Osteocyte (in vitro differentiated cells): ENCODE measurements around the gene HIGD2A. TPM values are rescaled to one million over a fixed set of nuclear protein-coding genes. Genes with fewer than 3 reads are reported as not detected.
A peak's percentile ranks its signal among the peaks of the same experiment; 100 is the strongest.

Experiments
- DNase-seq: peaks from one replicate; pipeline ENCODE4 v3.0.0; 2021; ENCODE audit warnings: mixed read lengths; ENCODE audit not compliant: unreplicated experiment; ENCODE audit errors: extremely low spot score
- H3K27ac Mint-ChIP-seq: one replicate; pipeline ENCODE4 v1.8.0; 2021; ENCODE audit warnings: mild to moderate bottlenecking, mixed read lengths; ENCODE audit not compliant: unreplicated experiment
- H3K27me3 Mint-ChIP-seq: one replicate; pipeline ENCODE4 v1.8.0; 2021; ENCODE audit warnings: mixed read lengths; ENCODE audit not compliant: unreplicated experiment
- H3K36me3 Mint-ChIP-seq: one replicate; pipeline ENCODE4 v1.8.0; 2021; ENCODE audit warnings: mixed read lengths; ENCODE audit not compliant: unreplicated experiment
- H3K4me1 Mint-ChIP-seq: one replicate; pipeline ENCODE4 v1.8.0; 2021; ENCODE audit warnings: mixed read lengths; ENCODE audit not compliant: unreplicated experiment
- H3K4me3 Mint-ChIP-seq: one replicate; pipeline ENCODE4 v1.8.0; 2021; ENCODE audit warnings: mild to moderate bottlenecking, moderate library complexity, mixed read lengths; ENCODE audit not compliant: unreplicated experiment
- H3K9me3 Mint-ChIP-seq: one replicate; pipeline ENCODE4 v1.8.0; 2021; ENCODE audit warnings: mixed read lengths; ENCODE audit not compliant: unreplicated experiment
- total RNA-seq: library from RNA; stranded (reverse); gene quantifications from 2 replicates; pipeline ENCODE4 v1.2.1, GENCODE V29; 2021
- TF ChIP-seq, protein P1 (sequence below): fragments of 200-600 bp; sonication (generic); IDR thresholded peaks from 2 replicates; pipeline ENCODE4 v1.5.0; 2021; ENCODE audit warnings: antibody characterized with exemption, mild to moderate bottlenecking, moderate library complexity

HIGD2A gene
- total RNA-seq, 1 donor from 2014 or later = 83.8 TPM

DNA sequence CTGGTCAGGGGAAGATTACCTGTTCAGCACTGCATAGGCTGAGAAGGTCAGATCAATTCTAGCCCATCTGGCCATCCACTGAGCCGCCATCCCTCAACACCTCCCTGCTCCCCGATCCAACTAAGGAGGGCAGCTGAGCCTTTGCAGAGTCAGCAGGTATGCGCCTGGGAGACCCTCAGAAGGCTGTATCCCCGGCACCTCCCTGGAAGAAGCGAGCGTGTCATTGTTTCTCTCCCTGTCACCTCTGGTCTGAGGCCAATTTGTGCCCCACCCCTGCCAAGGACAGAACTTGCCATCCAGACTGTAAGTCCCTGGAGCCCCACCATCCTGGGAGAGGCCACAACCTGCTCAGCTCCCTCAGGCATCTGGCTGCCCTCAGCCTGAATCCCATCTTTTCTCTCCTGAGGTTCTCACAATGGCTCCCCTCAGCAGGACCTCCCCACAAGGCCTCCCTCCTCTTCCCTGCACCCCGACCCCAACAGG is 25.2 kb downstream of the HIGD2A start:
- Mint-ChIP-seq H3K4me1 (peaks cover 54% of the 10 kb centered on the region), H3K36me3 (peaks cover 7% of the 10 kb centered on the region), H3K27ac (peak overlapping the region; percentile 82), H3K9me3 (no peaks in the 10 kb centered on the region), H3K27me3 (no peaks in the 10 kb centered on the region), H3K4me3 (peak overlapping the region; percentile 14)
- DNase-seq = no peak
- TF ChIP-seq, protein P1, sequence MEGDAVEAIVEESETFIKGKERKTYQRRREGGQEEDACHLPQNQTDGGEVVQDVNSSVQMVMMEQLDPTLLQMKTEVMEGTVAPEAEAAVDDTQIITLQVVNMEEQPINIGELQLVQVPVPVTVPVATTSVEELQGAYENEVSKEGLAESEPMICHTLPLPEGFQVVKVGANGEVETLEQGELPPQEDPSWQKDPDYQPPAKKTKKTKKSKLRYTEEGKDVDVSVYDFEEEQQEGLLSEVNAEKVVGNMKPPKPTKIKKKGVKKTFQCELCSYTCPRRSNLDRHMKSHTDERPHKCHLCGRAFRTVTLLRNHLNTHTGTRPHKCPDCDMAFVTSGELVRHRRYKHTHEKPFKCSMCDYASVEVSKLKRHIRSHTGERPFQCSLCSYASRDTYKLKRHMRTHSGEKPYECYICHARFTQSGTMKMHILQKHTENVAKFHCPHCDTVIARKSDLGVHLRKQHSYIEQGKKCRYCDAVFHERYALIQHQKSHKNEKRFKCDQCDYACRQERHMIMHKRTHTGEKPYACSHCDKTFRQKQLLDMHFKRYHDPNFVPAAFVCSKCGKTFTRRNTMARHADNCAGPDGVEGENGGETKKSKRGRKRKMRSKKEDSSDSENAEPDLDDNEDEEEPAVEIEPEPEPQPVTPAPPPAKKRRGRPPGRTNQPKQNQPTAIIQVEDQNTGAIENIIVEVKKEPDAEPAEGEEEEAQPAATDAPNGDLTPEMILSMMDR = no peak

DNA sequence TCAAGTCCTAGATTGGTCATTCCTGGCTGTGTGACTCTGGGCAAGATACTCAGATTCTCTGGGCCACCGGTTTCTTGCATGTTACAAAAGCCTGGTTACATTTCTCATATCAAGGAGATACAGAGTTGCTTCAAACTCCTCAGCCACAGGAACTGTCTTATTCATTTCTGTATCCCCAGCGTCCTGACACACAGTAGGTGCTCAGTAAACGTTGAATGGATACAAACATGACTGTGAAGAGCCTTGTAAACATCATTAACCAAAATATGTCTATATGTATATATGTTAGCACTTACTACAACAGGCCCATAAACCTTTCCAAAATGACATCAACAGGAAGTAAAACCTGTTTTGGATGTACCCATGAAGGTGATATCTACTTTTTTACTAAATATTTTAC is 26.2 kb downstream of the HIGD2A start:
- peak overlapping the region; percentile 82 for H3K27ac Mint-ChIP-seq
- peaks cover 5% of the 10 kb centered on the region for H3K36me3 Mint-ChIP-seq
- H3K9me3 Mint-ChIP-seq = no peaks in the 10 kb centered on the region
- H3K4me3 Mint-ChIP-seq = peak overlapping the region; percentile 75
- TF ChIP-seq, protein P1 = no peak
- no peak for DNase-seq
- peaks cover 54% of the 10 kb centered on the region for H3K4me1 Mint-ChIP-seq
- H3K27me3 Mint-ChIP-seq = no peaks in the 10 kb centered on the region

DNA sequence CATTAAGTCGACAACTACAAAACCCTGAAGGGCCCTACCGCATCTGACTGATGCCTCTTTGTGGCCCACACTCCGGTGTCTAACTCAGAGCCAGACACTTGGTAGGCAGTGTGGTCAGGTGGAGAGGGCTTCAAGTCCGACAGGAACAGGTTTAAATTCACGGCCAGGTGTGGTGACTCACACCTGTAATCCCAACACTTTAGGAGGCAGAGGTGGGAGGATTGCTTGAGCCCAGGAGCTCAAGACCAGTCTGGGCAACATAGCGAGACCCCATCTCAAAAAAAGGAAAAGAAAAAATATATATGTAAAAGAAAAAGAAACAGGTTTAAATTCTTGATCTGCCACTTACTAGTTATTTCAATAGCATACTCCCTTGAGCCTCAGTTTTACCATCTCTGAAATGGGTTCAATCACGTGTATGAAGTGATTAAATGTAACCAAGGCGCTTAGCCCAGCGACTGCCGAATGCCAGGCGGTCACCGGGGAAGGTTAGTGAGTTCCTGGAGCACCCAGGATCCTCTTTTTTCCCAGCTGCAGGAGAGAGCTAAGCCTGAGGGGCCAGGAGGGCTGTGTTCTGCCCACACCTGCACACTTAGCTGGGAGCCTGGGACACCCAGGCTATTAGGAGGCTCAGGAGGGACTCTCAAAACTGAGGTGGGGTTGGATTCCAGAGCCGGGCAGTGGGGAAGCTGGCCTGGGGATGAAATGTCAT is 26.8 kb downstream of the HIGD2A start:
- Mint-ChIP-seq H3K4me3 (peak overlapping the region; percentile 75), H3K36me3 (no peaks in the 10 kb centered on the region), H3K4me1 (peaks cover 54% of the 10 kb centered on the region), H3K27me3 (peaks cover 4% of the 10 kb centered on the region), H3K9me3 (no peaks in the 10 kb centered on the region), H3K27ac (peak overlapping the region; percentile 82)
- DNase-seq = no peak
- TF ChIP-seq, protein P1 = no peak

DNA sequence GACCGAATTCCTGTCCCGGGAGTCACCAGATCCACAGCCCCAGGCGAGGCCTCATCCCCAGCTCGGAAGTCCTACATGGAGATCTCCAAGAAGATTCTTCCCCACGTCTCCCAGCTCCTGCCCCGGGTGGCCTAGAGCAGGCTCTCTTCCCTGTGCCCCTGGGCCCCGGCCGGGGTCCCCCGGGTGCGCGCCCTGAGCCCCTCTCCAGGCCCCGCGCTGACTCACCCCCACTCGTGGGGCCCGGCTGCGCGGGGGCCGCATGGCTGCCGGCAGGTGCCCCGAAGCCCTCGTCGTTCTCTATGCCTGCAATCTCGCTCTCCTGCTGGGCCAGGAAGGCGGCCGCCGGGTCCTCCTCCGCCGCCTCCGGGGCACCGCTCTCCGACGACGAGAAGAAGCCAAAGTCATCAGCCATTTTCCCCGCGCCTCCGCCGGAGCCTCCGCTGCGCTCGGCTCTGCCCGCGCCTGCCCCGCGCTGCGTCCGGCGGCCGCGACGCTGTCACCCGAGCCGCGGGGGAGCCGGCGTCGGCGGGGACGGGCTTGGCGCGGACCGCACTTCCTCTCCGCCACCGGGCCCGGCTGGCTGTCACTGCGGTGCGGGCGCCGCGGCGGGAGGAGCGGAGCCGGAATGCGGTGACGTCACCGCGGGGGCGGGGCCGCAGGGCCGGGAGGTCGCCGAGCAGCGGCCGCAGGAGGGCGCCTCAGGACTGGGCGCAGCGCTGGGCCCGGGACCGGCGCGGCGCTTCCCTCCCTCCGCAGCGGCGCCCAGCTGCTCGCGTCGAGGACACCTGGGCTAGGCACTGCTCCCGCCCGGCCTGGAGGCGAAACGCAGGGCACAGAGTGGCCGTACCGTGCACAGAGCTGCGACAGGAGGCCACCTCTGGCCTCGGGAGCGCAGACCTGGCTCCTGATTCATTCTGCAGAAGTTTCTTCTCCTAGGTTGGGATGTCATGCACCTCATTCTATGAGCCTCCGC is 27.7 kb downstream of the HIGD2A start, which contains the start of gene CLTB:
Gene CLTB, minus strand, starts transcription at position 588 of the 973 bp plus-strand sequence. Its CDS starts 176 bp downstream, at position 412.
- TF ChIP-seq, protein P1 = peak; percentile 87
- Mint-ChIP-seq H3K36me3 (no peaks in the 10 kb centered on the region), H3K4me1 (peaks cover 47% of the 10 kb centered on the region), H3K4me3 (peak within 1 kb of the TSS; percentile 75), H3K27me3 (peaks cover 9% of the 10 kb centered on the region), H3K27ac (peak within 1 kb of the TSS; percentile 82), H3K9me3 (no peaks in the 10 kb centered on the region)
- peak; percentile 95 for DNase-seq
